Uterus (tissue), 2 donors: ENCODE measurements around the gene PLA2G1B.

Source experiments
- POLR2A ChIP-seq, 2 donors: fragments of 450-650 bp; IDR thresholded peaks; one replicate each; pipeline ENCODE4 v1.6.1; 2016; ENCODE audit warnings: antibody characterized with exemption in 2 of 2, mild to moderate bottlenecking in 1 of 2, moderate library complexity in 1 of 2
- TF ChIP-seq, protein P1 (sequence below), 4 experiments: fragments of 200-600 bp in 2 of 4; fragments of 450-650 bp in 2 of 4; sonication (generic) in 2 of 4; IDR thresholded peaks; one replicate each; pipeline ENCODE4 v1.5.1; 2016 to 2019; ENCODE audit warnings: antibody characterized with exemption in 4 of 4, mild to moderate bottlenecking in 2 of 4, moderate library complexity in 1 of 4

DNA sequence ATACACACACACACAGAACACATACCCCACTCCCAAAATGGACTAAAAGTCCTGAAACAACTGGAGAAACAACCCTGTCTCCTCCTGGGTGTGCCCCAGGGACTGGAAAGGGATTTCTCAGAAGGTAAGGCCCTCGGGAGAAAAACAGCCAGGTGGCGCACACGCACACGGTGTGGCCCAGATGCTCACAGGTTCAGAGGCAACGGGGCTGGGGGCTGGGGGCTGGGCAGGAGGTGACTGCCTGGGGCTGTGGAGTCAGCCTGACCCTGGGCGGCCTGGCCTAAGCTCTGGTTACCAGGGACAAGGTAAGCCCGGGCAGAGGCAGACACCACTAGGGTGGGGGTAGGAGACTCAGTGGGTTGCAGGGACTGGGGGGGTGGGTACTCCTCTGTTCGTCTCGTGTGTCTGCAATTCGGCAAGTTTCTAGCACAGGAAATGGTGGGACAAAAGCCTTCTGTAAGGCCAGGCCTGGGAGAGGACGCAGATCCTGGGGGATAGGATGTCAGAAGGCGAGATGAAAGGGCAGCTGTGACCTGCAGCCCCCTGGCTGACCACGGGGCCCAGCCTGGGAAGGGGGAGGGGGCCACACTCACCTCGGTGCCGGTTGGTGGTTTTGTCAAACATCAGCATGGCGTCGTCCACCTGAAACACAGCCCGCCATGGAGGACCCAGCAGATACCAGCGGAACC is 31.0 kb upstream of the PLA2G1B start:
- TF ChIP-seq, protein P1, sequence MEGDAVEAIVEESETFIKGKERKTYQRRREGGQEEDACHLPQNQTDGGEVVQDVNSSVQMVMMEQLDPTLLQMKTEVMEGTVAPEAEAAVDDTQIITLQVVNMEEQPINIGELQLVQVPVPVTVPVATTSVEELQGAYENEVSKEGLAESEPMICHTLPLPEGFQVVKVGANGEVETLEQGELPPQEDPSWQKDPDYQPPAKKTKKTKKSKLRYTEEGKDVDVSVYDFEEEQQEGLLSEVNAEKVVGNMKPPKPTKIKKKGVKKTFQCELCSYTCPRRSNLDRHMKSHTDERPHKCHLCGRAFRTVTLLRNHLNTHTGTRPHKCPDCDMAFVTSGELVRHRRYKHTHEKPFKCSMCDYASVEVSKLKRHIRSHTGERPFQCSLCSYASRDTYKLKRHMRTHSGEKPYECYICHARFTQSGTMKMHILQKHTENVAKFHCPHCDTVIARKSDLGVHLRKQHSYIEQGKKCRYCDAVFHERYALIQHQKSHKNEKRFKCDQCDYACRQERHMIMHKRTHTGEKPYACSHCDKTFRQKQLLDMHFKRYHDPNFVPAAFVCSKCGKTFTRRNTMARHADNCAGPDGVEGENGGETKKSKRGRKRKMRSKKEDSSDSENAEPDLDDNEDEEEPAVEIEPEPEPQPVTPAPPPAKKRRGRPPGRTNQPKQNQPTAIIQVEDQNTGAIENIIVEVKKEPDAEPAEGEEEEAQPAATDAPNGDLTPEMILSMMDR (IDR thresholded peaks at IDR 0.05) = no peak
- no peak for TF ChIP-seq POLR2A (IDR thresholded peaks at IDR 0.05)
